HepG2 (cell line): ENCODE measurements around the gene ITGAE. TPM values are rescaled to one million over a fixed set of nuclear protein-coding genes. Genes with fewer than 3 reads are reported as not detected.
"Not testable (repeated sequence)": the region's sequence is repeated elsewhere in the genome, so short reads cannot be mapped to it uniquely, and the experiment has no call there.

Source experiments
- ATAC-seq: fragments of 200-7000 bp; cut with Tn5 transposase; 3 replicates; pipeline ENCODE4 v1.9.1; 2020; ENCODE audit warnings: mild to moderate bottlenecking, moderate library complexity
- BruUV-seq: library from RNA; stranded (reverse); fragments of 400-500 nt; replicated peaks from 2 replicates; lab custom pipeline; 2021; lab: Mats Ljungman, UMichigan
- CTCF ChIA-PET: fragments of 300-600 bp; formaldehyde crosslinking; extraction: SDS; loops from one replicate; lab custom pipeline; 2021; ENCODE audit warnings: low total read pairs, inconsistent platforms, low intra/inter-chr PET ratio; lab: Yijun Ruan, JAX
- POLR2A ChIA-PET: fragments of 350-600 bp; sonication (Branson Sonifier 250); formaldehyde crosslinking; loops from one replicate; lab custom pipeline; 2020; ENCODE audit warnings: antibody characterized with exemption, inconsistent platforms; lab: Yijun Ruan, JAX
- DNase-seq: peaks from one replicate; pipeline ENCODE4 v3.0.0-alpha.2; 2015; ENCODE audit warnings: low spot score
- FAIRE-seq: peaks from 3 replicates; lab custom pipeline; 2011; peaks lifted over from hg19 to GRCh38; lab: Jason Lieb, UNC
- H2AFZ ChIP-seq: one replicate; pipeline ENCODE4 v1.6.1; 2011; ENCODE audit warnings: low read length, inconsistent platforms
- H3K27ac ChIP-seq: fragments of 300-600 bp; 3 replicates; pipeline ENCODE4 v1.8.0; 2011; ENCODE audit warnings: mixed run types, mild to moderate bottlenecking, mixed read lengths, low read length, inconsistent platforms; ENCODE audit not compliant: insufficient read depth; ENCODE audit errors: extremely low read length
- H3K27me3 ChIP-seq, 2 experiments: fragments of 200-600 bp in 1 of 2; 2 replicates in 1 of 2; 3 replicates in 1 of 2; pipeline versions ENCODE4 v1.6.0 to v1.8.0; 2011; ENCODE audit warnings: low read length in 2 of 2, mild to moderate bottlenecking in 2 of 2, moderate library complexity in 2 of 2, inconsistent platforms in 1 of 2; ENCODE audit not compliant: insufficient read depth in 2 of 2, control insufficient read depth in 1 of 2
- H3K36me3 ChIP-seq, 2 experiments: fragments of 200-600 bp in 1 of 2; replicated peaks in 1 of 2; 2 replicates in 1 of 2; 3 replicates in 1 of 2; pipeline versions ENCODE4 v1.5.1 to v1.8.0; 2011; ENCODE audit warnings: low read length in 2 of 2, inconsistent platforms in 1 of 2; ENCODE audit not compliant: insufficient read depth in 2 of 2, control insufficient read depth in 1 of 2
- H3K4me1 ChIP-seq: 2 replicates; pipeline ENCODE4 v1.5.1; 2012; ENCODE audit warnings: low read length, inconsistent platforms; ENCODE audit not compliant: insufficient read depth
- H3K4me2 ChIP-seq: 2 replicates; pipeline ENCODE4 v1.6.0; 2011; ENCODE audit warnings: low read depth, low read length, inconsistent platforms
- H3K4me3 ChIP-seq, 3 experiments: fragments of 200-600 bp in 1 of 3; sonication (generic), shearing (Covaris generic) in 1 of 3; replicated peaks in 1 of 3; 2 replicates each; pipeline ENCODE4 v1.5.1; 2011 to 2016; ENCODE audit warnings: low read length in 3 of 3, inconsistent platforms in 2 of 3, low read depth in 2 of 3, mild to moderate bottlenecking in 2 of 3, control low read depth in 1 of 3, mixed read lengths in 1 of 3; ENCODE audit not compliant: insufficient read depth in 1 of 3
- H3K79me2 ChIP-seq: one replicate; pipeline ENCODE4 v1.6.1; 2011; ENCODE audit warnings: low read length, inconsistent platforms; ENCODE audit not compliant: insufficient read depth
- H3K9ac ChIP-seq: 2 replicates; pipeline ENCODE4 v1.6.0; 2011; ENCODE audit warnings: mild to moderate bottlenecking, low read depth, low read length, inconsistent platforms; ENCODE audit not compliant: insufficient read depth
- H3K9me3 ChIP-seq: 2 replicates; pipeline ENCODE4 v1.5.1; 2012; ENCODE audit warnings: mild to moderate bottlenecking, low read length
- H4K20me1 ChIP-seq: 2 replicates; pipeline ENCODE4 v1.6.0; 2011; ENCODE audit warnings: inconsistent platforms, mild to moderate bottlenecking, low read length, moderate library complexity; ENCODE audit not compliant: insufficient read depth
- ZNF317 ChIP-seq: sonication (generic); formaldehyde crosslinking; IDR thresholded peaks from 2 replicates; pipeline ENCODE4 v1.5.0; 2020; ENCODE audit warnings: mild to moderate bottlenecking, missing genetic modification reagents
- ZSCAN12 ChIP-seq: sonication (generic); formaldehyde crosslinking; IDR thresholded peaks from 2 replicates; pipeline ENCODE4 v1.9.0; 2021; ENCODE audit warnings: mild to moderate bottlenecking, missing genetic modification reagents
- WGBS: methylation state at CpG from one replicate; pipeline ENCODE4 v1.1.6; 2017; ENCODE audit warnings: low lambda C conversion rate; 5-methylcytosine and 5-hydroxymethylcytosine counted together
- in situ Hi-C: cut with HindIII; loops from 2 replicates; pipeline ENCODE4 v1.10.0; 2017; ENCODE audit warnings: low pct_unique_long_range_greater_than_20kb; ENCODE audit not compliant: extremely low pct_ligation_motif_present
- intact Hi-C: fragments of 100-400 bp; cut with micrococcal nuclease; formaldehyde crosslinking; loops from one replicate; pipeline ENCODE4 v1.10.0; 2022; ENCODE audit not compliant: unreplicated experiment
- polyA plus RNA-seq, 8 experiments: library from polyadenylated mRNA; depleted of rRNA in 3 of 8; stranded (reverse) in 7 of 8; unstranded in 1 of 8; fragments of >200 nt; fragmentation: Illumina TruSeq in 4 of 8; extraction: Trizol in 4 of 8; gene quantifications; 2 replicates each; pipeline versions ENCODE4 v1.2.1 to v1.2.3, GENCODE V29; 2011 to 2016; ENCODE audit warnings: low read depth in 4 of 8, missing spikeins in 1 of 8, mixed read lengths in 1 of 8; ENCODE audit not compliant: insufficient read depth in 1 of 8
- total RNA-seq, 5 experiments: library from RNA; depleted of rRNA; stranded (reverse); fragments of >200 nt; fragmentation: Illumina TruSeq; extraction: Trizol; gene quantifications; 2 replicates each; pipeline ENCODE4 v1.2.3, GENCODE V29; 2016; ENCODE audit warnings: low read depth in 1 of 5
- TF ChIP-seq, protein P1 (sequence below): fragments of 450-650 bp; IDR thresholded peaks from 2 replicates; pipeline ENCODE4 v1.6.1; 2016

Gene ITGAE
- total and polyA plus RNA-seq, 2 of the 13 experiments (the other 11 are each of a cell fraction or from before 2014, with no cell fraction given) = 42.3 to 49.0 TPM

DNA sequence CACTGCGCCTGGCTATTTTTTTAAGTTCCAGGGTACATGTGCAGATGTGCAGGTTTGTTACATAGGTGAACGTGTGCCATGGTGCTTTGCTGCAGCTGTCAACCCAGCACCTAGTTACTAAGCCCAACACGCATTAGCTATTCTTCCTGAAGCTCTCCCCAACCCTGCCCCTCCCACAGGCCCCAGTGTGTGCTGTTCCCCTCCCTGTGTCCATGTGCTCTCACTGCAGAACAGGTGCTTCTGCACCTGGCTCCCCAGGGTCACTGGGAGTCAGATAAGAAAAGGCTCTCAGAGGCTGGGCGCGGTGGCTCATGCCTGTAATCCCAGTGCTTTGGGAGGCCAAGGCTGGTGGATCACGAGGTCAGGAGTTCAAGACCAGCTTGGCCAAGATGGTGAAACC is 71.1 kb downstream of the ITGAE start:
- intact Hi-C loops (loop anchor here (5.0 to 10.0 kb wide), 2 partner anchors 48 to 175 kb away; no protein-coding TSS in a partner anchor), in situ Hi-C loops (loop anchor here (10.0 kb wide), 1 partner anchor 175 kb away; no protein-coding TSS in a partner anchor)
- Histone ChIP-seq H3K4me3 (no peak overlapping the region), H3K4me2 (no peak overlapping the region), H3K9ac (no peak overlapping the region), H3K27me3 (no peaks in the 10 kb centered on the region), H3K9me3 (no peaks in the 10 kb centered on the region), H2AFZ (no peak overlapping the region), H3K27ac (no peak overlapping the region), H3K4me1 (peaks cover 54% of the 10 kb centered on the region), H4K20me1 (no peaks in the 10 kb centered on the region), H3K79me2 (peaks cover 18% of the 10 kb centered on the region), H3K36me3 (no peaks in the 10 kb centered on the region; a peak in 1 of 5 replicates)
- no TSS peak for BruUV-seq
- TF ChIP-seq, protein P1, sequence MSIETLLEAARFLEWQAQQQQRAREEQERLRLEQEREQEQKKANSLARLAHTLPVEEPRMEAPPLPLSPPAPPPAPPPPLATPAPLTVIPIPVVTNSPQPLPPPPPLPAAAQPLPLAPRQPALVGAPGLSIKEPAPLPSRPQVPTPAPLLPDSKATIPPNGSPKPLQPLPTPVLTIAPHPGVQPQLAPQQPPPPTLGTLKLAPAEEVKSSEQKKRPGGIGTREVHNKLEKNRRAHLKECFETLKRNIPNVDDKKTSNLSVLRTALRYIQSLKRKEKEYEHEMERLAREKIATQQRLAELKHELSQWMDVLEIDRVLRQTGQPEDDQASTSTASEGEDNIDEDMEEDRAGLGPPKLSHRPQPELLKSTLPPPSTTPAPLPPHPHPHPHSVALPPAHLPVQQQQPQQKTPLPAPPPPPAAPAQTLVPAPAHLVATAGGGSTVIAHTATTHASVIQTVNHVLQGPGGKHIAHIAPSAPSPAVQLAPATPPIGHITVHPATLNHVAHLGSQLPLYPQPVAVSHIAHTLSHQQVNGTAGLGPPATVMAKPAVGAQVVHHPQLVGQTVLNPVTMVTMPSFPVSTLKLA = peak; percentile 47; the same call in 1 of the 2 replicates
- TF ChIP-seq ZNF317 (CRISPR knock-in tag) = no peak
- no peak for TF ChIP-seq ZSCAN12 (CRISPR knock-in tag)
- no peak for FAIRE-seq
- ChIA-PET POLR2A (no interaction called here), CTCF (no interaction called here)
- no peak for DNase-seq
- whole genome bisulfite sequencing = 93% methylated on average over 2 of the region's 6 CpGs
- no peak for ATAC-seq

DNA sequence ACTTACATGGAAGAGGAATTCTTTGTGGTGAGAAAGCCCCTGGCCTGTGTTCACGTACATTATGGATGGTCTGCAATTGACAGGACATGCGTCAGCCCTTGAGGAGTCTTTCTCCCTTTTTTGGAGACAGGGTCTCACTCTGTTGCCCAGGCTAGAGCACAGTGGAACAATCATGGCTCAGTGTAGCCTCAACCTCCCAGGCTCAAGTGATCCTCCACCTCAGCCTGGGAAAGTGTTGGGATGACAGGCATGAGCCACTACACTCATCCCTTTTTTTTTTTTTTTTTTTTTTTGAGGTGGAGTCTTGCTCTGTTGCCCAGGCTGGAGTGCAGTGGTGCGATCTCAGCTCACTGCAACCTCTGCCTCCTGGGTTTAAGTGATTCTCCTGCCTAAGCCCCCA is 72.9 kb downstream of the ITGAE start:
- H3K9me3 ChIP-seq, FAIRE-seq, H4K20me1 ChIP-seq, POLR2A ChIA-PET, BruUV-seq, H3K4me3 ChIP-seq, H2AFZ ChIP-seq, H3K4me2 ChIP-seq, H3K27me3 ChIP-seq, DNase-seq, H3K9ac ChIP-seq, CTCF ChIA-PET, intact Hi-C loops, H3K36me3 ChIP-seq, ATAC-seq, in situ Hi-C loops, H3K27ac ChIP-seq: not testable (repeated sequence)
- peaks cover 40% of the 10 kb centered on the region for H3K4me1 ChIP-seq
- H3K79me2 ChIP-seq = peaks cover 30% of the 10 kb centered on the region
- WGBS = 93% methylated on average over 3 of the region's 3 CpGs
